Dendritic cell treated with granulocyte-macrophage colony-stimulating factor and Interleukin-4, amounts not matched to agents 40 ng/mL and 50 ng/mL, for 4 days (primary cell): ENCODE results near the gene BABAM2.

Experiments
- H3K27ac Mint-ChIP-seq: one replicate; pipeline ENCODE4 v1.8.0; 2022; ENCODE audit warnings: mild to moderate bottlenecking, mixed read lengths
- H3K27me3 Mint-ChIP-seq: one replicate; pipeline ENCODE4 v1.8.0; 2022; ENCODE audit warnings: mild to moderate bottlenecking, mixed read lengths
- H3K36me3 Mint-ChIP-seq: one replicate; pipeline ENCODE4 v1.8.0; 2022; ENCODE audit warnings: low read depth, mixed read lengths
- H3K4me1 Mint-ChIP-seq: one replicate; pipeline ENCODE4 v1.8.0; 2022; ENCODE audit warnings: low read depth, mixed read lengths
- H3K4me3 Mint-ChIP-seq: one replicate; pipeline ENCODE4 v1.8.0; 2022; ENCODE audit warnings: mild to moderate bottlenecking, moderate library complexity, mixed read lengths
- H3K9me3 Mint-ChIP-seq: one replicate; pipeline ENCODE4 v1.8.0; 2022; ENCODE audit warnings: mixed read lengths
- intact Hi-C: fragments of 100-400 bp; cut with micrococcal nuclease; formaldehyde crosslinking; loops from one replicate; pipeline ENCODE4 v1.15.0; 2022

BABAM2 gene

GRCh38 chr2:27890146-27890923, at the start of gene BABAM2, which contains the start of gene RBKS:
TSS of gene BABAM2 (plus strand) at chr2:27890729. CDS start at chr2:27894557, 3,828 bp downstream.
TSS of gene RBKS (minus strand) at chr2:27890387. CDS start at chr2:27890345, 42 bp downstream.
- peak within 1 kb of the TSS; percentile 99 for H3K27ac Mint-ChIP-seq
- peak within 1 kb of the TSS; percentile 97 for H3K4me3 Mint-ChIP-seq
- peaks cover 27% of the 10 kb centered on the region for H3K36me3 Mint-ChIP-seq
- H3K27me3 Mint-ChIP-seq, result no peaks in the 10 kb centered on the region
- H3K9me3 Mint-ChIP-seq, result no peaks in the 10 kb centered on the region
- intact Hi-C loops, result loop anchor here (5.0 to 10.0 kb wide), 4 partner anchors 67 to 557 kb away; partner anchors contain the start of gene FOSL2
- peaks cover 56% of the 10 kb centered on the region for H3K4me1 Mint-ChIP-seq

- intact Hi-C loops, result no loop called here
- H3K4me1 Mint-ChIP-seq, result peaks cover 7% of the 10 kb centered on the region
- no peaks in the 10 kb centered on the region for H3K27me3 Mint-ChIP-seq
- no peaks in the 10 kb centered on the region for H3K36me3 Mint-ChIP-seq
- no peak overlapping the region for H3K27ac Mint-ChIP-seq
- no peak overlapping the region for H3K4me3 Mint-ChIP-seq
- no peaks in the 10 kb centered on the region for H3K9me3 Mint-ChIP-seq
Observed at GRCh38 chr2:27842894-27843293, 47.6 kb upstream of the BABAM2 start.

GRCh38 chr2:27843992-27844391, 46.5 kb upstream of the BABAM2 start:
- Mint-ChIP-seq H3K27me3 (no peaks in the 10 kb centered on the region), H3K36me3 (no peaks in the 10 kb centered on the region), H3K4me1 (peaks cover 7% of the 10 kb centered on the region), H3K4me3 (no peak overlapping the region), H3K9me3 (no peaks in the 10 kb centered on the region), H3K27ac (no peak overlapping the region)
- intact Hi-C loops, result no loop called here

GRCh38 chr2:27844821-27845255, 45.7 kb upstream of the BABAM2 start:
- H3K4me1 Mint-ChIP-seq, result peaks cover 7% of the 10 kb centered on the region
- intact Hi-C loops, result no loop called here
- H3K27me3 Mint-ChIP-seq, result no peaks in the 10 kb centered on the region
- H3K9me3 Mint-ChIP-seq, result no peaks in the 10 kb centered on the region
- no peak overlapping the region for H3K4me3 Mint-ChIP-seq
- H3K36me3 Mint-ChIP-seq, result no peaks in the 10 kb centered on the region
- H3K27ac Mint-ChIP-seq, result no peak overlapping the region

GRCh38 chr2:27847333-27847732, 43.2 kb upstream of the BABAM2 start:
- H3K4me1 Mint-ChIP-seq, result no peaks in the 10 kb centered on the region
- no peak overlapping the region for H3K27ac Mint-ChIP-seq
- no peaks in the 10 kb centered on the region for H3K9me3 Mint-ChIP-seq

GRCh38 chr2:27849558-27850205, 40.8 kb upstream of the BABAM2 start:
- no peak overlapping the region for H3K27ac Mint-ChIP-seq
- peaks cover 5% of the 10 kb centered on the region for H3K4me1 Mint-ChIP-seq
- no peak overlapping the region for H3K4me3 Mint-ChIP-seq
- no peaks in the 10 kb centered on the region for H3K9me3 Mint-ChIP-seq
- H3K36me3 Mint-ChIP-seq, result no peaks in the 10 kb centered on the region
- intact Hi-C loops, result no loop called here
- H3K27me3 Mint-ChIP-seq, result no peaks in the 10 kb centered on the region

More at GRCh38 chr2:27847333-27847732, 43.2 kb upstream of the BABAM2 start:
- no peaks in the 10 kb centered on the region for H3K36me3 Mint-ChIP-seq
- no peak overlapping the region for H3K4me3 Mint-ChIP-seq
- intact Hi-C loops, result no loop called here
- no peaks in the 10 kb centered on the region for H3K27me3 Mint-ChIP-seq

GRCh38 chr2:27852691-27853090, 37.8 kb upstream of the BABAM2 start:
- no peaks in the 10 kb centered on the region for H3K36me3 Mint-ChIP-seq
- H3K27ac Mint-ChIP-seq, result no peak overlapping the region
- H3K4me1 Mint-ChIP-seq, result peaks cover 5% of the 10 kb centered on the region
- H3K9me3 Mint-ChIP-seq, result no peaks in the 10 kb centered on the region
- intact Hi-C loops, result no loop called here
- no peaks in the 10 kb centered on the region for H3K27me3 Mint-ChIP-seq
- no peak overlapping the region for H3K4me3 Mint-ChIP-seq

GRCh38 chr2:27854229-27854862, 36.2 kb upstream of the BABAM2 start:
- H3K9me3 Mint-ChIP-seq, result no peaks in the 10 kb centered on the region
- peaks cover 10% of the 10 kb centered on the region for H3K4me1 Mint-ChIP-seq
- H3K27ac Mint-ChIP-seq, result no peak overlapping the region
- no peak overlapping the region for H3K4me3 Mint-ChIP-seq
- intact Hi-C loops, result no loop called here
- no peaks in the 10 kb centered on the region for H3K36me3 Mint-ChIP-seq
- no peaks in the 10 kb centered on the region for H3K27me3 Mint-ChIP-seq

- no peaks in the 10 kb centered on the region for H3K36me3 Mint-ChIP-seq
- H3K27ac Mint-ChIP-seq, result no peak overlapping the region
- intact Hi-C loops, result no loop called here
- no peaks in the 10 kb centered on the region for H3K27me3 Mint-ChIP-seq
- peaks cover 11% of the 10 kb centered on the region for H3K4me1 Mint-ChIP-seq
- no peak overlapping the region for H3K4me3 Mint-ChIP-seq
- H3K9me3 Mint-ChIP-seq, result no peaks in the 10 kb centered on the region
Observed at GRCh38 chr2:27855476-27855875, 35.1 kb upstream of the BABAM2 start.

- Mint-ChIP-seq H3K27me3 (no peaks in the 10 kb centered on the region), H3K4me3 (no peak overlapping the region), H3K9me3 (no peaks in the 10 kb centered on the region), H3K36me3 (no peaks in the 10 kb centered on the region), H3K4me1 (peaks cover 20% of the 10 kb centered on the region), H3K27ac (no peak overlapping the region)
- intact Hi-C loops, result no loop called here
Observed at GRCh38 chr2:27856386-27856785, 34.1 kb upstream of the BABAM2 start.

- Mint-ChIP-seq H3K27me3 (no peaks in the 10 kb centered on the region), H3K4me3 (no peak overlapping the region), H3K27ac (no peak overlapping the region), H3K4me1 (peaks cover 22% of the 10 kb centered on the region), H3K36me3 (no peaks in the 10 kb centered on the region), H3K9me3 (no peaks in the 10 kb centered on the region)
- intact Hi-C loops, result no loop called here
Observed at GRCh38 chr2:27856956-27857355, 33.6 kb upstream of the BABAM2 start.

GRCh38 chr2:27857417-27858172, 32.9 kb upstream of the BABAM2 start:
- Mint-ChIP-seq H3K36me3 (no peaks in the 10 kb centered on the region), H3K27ac (no peak overlapping the region), H3K4me3 (no peak overlapping the region), H3K4me1 (peaks cover 22% of the 10 kb centered on the region), H3K9me3 (no peaks in the 10 kb centered on the region), H3K27me3 (no peaks in the 10 kb centered on the region)
- intact Hi-C loops, result no loop called here

- no peak overlapping the region for H3K4me3 Mint-ChIP-seq
- no peaks in the 10 kb centered on the region for H3K36me3 Mint-ChIP-seq
- no peaks in the 10 kb centered on the region for H3K27me3 Mint-ChIP-seq
- H3K27ac Mint-ChIP-seq, result no peak overlapping the region
- H3K9me3 Mint-ChIP-seq, result no peaks in the 10 kb centered on the region
- peaks cover 17% of the 10 kb centered on the region for H3K4me1 Mint-ChIP-seq
- intact Hi-C loops, result no loop called here
Observed at GRCh38 chr2:27860111-27860510, 30.4 kb upstream of the BABAM2 start.
